ENCODE data around the gene PSTPIP2.

GRCh38 chr18:46061387-46061786, 10.7 kb downstream of the PSTPIP2 start:
- TF ChIP-seq CTCF (conservative IDR thresholded peaks at IDR 0.05) (no peak), EZH2 (IDR thresholded peaks at IDR 0.05; ENCODE audit: low read depth) (no peak)

Data from PC-9 (cell line).